Left ventricle myocardium inferior (tissue), 1 donor: ENCODE measurements around the gene SYNGR1. TPM values are rescaled to one million over a fixed set of nuclear protein-coding genes. Genes with fewer than 3 reads are reported as not detected.

ENCODE experiments used
- DNase-seq: peaks from one replicate; pipeline ENCODE4 v3.0.0-alpha.2; 2020
- H3K27ac ChIP-seq: fragments of 200-600 bp; replicated peaks from 2 replicates; pipeline ENCODE4 v1.8.0; 2021
- H3K27me3 ChIP-seq: fragments of 200-600 bp; 2 replicates; pipeline ENCODE4 v1.8.0; 2021; ENCODE audit warnings: low read depth
- H3K36me3 ChIP-seq: fragments of 200-600 bp; 2 replicates; pipeline ENCODE4 v1.8.0; 2021
- H3K4me1 ChIP-seq: fragments of 200-600 bp; 2 replicates; pipeline ENCODE4 v1.8.0; 2021
- H3K4me3 ChIP-seq: fragments of 200-600 bp; 2 replicates; pipeline ENCODE4 v1.8.0; 2021; ENCODE audit warnings: mild to moderate bottlenecking, moderate library complexity
- H3K9me3 ChIP-seq: fragments of 200-600 bp; replicated peaks from 2 replicates; pipeline ENCODE4 v1.8.0; 2021
- intact Hi-C: fragments of 100-400 bp; cut with micrococcal nuclease; formaldehyde crosslinking; loops from one replicate; pipeline ENCODE4 v1.11.0; 2022
- total RNA-seq: library from RNA; stranded (reverse); fragmentation: NEBNext Ultra II Directional; extraction: Animal tissue kit (Norgen Biotek cat#: 25700); gene quantifications from one replicate; pipeline ENCODE4 v1.2.1, GENCODE V29; 2021
- TF ChIP-seq, protein P1 (sequence below): fragments of 200-600 bp; IDR thresholded peaks from 2 replicates; pipeline ENCODE4 v1.8.0; 2021; ENCODE audit warnings: antibody characterized with exemption, mild to moderate bottlenecking, borderline replicate concordance
- donor health status: DM: no; HTN: yes; CAD: no; lungs with severe emphysema.

The SYNGR1 gene
- total RNA-seq, 1 donor from 2014 or later = 37.7 TPM

DNA sequence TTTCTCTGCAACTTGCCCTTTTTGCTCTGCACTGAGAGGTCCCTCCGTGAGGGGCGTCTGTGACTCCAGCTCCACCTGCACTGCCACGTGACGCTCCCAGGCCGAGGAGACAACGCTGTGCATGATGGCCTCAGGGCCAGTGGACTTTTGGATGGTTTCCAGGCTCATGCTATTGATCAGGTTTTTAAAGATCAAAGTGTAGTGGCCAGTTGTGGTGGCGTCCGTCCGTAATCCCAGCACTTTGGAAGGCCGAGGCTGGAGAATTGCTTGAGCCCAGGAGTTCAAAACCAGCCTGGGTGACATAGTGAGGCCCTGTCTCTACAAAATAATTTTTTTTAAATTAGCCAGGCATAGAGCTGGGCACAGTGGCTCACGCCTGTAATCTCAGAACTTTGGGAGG lies 46.4 kb upstream of the SYNGR1 start:
- no peaks in the 10 kb centered on the region for H3K9me3 ChIP-seq
- TF ChIP-seq, protein P1, sequence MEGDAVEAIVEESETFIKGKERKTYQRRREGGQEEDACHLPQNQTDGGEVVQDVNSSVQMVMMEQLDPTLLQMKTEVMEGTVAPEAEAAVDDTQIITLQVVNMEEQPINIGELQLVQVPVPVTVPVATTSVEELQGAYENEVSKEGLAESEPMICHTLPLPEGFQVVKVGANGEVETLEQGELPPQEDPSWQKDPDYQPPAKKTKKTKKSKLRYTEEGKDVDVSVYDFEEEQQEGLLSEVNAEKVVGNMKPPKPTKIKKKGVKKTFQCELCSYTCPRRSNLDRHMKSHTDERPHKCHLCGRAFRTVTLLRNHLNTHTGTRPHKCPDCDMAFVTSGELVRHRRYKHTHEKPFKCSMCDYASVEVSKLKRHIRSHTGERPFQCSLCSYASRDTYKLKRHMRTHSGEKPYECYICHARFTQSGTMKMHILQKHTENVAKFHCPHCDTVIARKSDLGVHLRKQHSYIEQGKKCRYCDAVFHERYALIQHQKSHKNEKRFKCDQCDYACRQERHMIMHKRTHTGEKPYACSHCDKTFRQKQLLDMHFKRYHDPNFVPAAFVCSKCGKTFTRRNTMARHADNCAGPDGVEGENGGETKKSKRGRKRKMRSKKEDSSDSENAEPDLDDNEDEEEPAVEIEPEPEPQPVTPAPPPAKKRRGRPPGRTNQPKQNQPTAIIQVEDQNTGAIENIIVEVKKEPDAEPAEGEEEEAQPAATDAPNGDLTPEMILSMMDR = no peak
- no peak overlapping the region for H3K4me3 ChIP-seq
- peaks cover 52% of the 10 kb centered on the region for H3K4me1 ChIP-seq
- no peak overlapping the region for H3K27ac ChIP-seq
- no peak for DNase-seq
- no peaks in the 10 kb centered on the region for H3K36me3 ChIP-seq
- intact Hi-C loops = loop anchor here (10.0 kb wide), 1 partner anchor 69 kb away; no protein-coding TSS in a partner anchor
- H3K27me3 ChIP-seq = no peaks in the 10 kb centered on the region

DNA sequence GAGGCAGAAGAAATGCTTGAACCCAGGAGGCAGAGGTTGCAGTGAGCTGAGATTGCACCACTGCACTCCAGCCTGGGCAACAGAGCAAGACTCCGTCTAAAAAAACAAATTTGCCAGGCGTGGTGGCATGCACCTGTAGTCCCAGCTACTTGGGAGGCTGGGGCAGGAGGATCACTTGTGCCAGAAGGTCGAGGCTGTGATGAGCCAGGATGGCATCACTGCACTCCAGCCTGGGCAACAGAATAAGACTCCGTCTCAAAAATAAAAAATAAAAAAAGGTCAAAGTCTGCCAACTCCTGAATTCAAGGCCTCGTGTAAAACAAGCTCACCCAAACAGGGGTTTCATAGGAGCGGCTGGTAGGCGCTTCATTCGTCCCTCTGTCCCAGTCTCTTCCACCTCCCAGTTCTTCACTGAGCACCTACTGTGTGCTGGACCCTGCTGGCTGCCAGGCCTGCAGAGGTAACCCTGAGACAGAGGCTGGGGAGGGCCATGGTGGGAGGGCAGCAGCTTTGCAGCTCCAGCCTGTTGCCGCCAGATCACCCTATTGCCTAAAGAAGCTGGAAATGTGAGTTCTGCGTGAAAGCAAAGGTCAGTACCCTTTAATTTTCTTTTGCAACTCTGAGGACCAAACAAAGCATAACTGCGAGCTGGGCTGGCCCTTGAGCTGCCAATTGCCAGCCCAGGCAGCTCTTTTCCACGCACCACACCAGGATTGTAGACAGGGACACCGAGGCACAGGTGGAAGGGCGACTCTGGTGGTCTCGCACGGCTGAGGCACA lies 45.7 kb upstream of the SYNGR1 start:
- no peaks in the 10 kb centered on the region for H3K27me3 ChIP-seq
- no peak overlapping the region for H3K27ac ChIP-seq
- H3K36me3 ChIP-seq = no peaks in the 10 kb centered on the region
- H3K4me1 ChIP-seq = peaks cover 52% of the 10 kb centered on the region
- no peaks in the 10 kb centered on the region for H3K9me3 ChIP-seq
- DNase-seq = no peak
- H3K4me3 ChIP-seq = no peak overlapping the region
- intact Hi-C loops = loop anchor here (10.0 kb wide), 1 partner anchor 69 kb away; no protein-coding TSS in a partner anchor
- TF ChIP-seq, protein P1 = no peak

DNA sequence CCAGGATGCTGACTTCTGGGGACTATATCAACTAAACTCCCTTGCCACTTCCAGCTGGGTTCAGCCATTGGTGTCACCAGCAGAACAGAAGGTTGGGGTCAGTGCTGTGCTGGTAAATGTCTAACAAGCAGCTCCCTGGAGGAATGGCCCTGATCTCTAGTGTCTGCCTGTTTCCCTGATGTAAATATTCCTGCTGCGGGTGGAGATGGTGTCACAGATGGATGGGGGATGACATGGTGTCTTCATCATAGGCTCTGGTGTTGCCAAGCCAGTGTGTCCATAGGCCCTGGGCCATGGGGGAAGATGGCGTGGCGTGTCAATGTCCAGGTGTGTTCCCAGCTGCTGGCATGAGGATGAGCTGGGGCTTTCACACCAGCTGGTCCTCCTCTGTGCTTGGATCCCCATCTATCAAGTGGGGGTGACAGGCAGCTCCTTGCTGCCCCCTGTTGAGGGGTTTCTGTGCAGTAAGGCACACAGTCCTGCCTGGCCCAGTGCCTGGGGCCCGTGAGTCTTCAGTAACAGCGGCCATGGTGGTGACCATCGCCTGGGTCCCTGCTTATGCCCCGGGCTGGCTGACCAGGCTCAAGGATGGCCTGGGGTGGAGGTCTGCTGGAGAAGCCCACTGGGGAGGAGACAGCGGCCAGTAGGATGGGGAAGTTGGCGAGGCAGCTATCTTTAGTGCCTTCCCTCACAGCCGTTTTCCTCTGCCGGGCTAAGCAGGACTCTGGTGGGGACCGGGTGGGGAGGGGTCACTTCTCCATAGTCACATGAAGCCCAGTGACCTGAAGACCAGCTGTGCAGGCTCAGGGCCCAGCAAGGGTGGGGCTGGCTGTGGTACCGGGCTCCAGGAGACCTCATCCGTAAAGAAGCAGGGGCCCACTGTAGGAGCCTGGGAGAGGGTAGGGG lies 43.1 kb upstream of the SYNGR1 start:
- H3K4me3 ChIP-seq = no peak overlapping the region
- DNase-seq = no peak
- no peak overlapping the region for H3K27ac ChIP-seq
- H3K4me1 ChIP-seq = peaks cover 52% of the 10 kb centered on the region
- no peaks in the 10 kb centered on the region for H3K27me3 ChIP-seq
- TF ChIP-seq, protein P1 = peak; percentile 58
- peaks cover 3% of the 10 kb centered on the region for H3K36me3 ChIP-seq
- intact Hi-C loops = loop anchor here (10.0 kb wide), 1 partner anchor 72 kb away; no protein-coding TSS in a partner anchor
- no peaks in the 10 kb centered on the region for H3K9me3 ChIP-seq

DNA sequence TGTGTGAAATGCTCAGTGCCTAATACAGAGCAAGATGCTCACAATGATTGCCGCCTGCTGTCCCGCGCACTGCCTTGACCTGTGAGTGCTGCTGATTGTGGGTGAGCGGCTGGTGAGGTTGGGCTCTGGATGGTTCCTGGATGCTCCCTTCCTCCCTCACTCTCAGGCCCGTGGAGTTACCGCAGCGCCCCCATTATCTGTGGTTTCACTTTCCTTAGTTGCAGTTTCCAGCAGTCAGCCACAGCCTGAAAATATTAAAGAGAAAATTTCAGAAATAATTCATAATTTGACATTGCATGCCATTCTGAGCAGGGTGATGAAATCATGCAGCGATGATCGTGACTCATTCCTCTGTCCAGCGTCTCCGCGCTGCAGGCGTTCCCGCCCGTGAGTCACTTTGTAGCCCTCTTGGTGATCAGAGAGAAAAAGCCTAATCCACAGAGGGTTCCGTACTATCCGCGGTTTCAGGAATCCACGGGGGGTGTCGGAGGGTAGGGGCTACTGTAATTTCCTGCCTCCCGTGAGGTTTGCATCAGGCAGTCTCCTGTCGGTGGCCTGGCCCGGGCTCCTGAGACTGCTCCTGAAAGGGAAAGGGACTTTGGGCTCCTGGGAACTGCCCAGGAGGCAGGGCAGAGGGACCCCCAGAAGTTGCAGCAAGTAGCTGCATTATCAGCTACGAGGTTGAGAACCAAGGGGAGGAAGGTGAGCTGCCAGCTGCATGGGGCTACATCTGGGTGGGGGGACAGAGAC lies 41.0 kb upstream of the SYNGR1 start:
- Histone ChIP-seq H3K9me3 (no peaks in the 10 kb centered on the region), H3K4me3 (peak overlapping the region; percentile 51), H3K4me1 (peaks cover 65% of the 10 kb centered on the region), H3K27ac (peak overlapping the region; percentile 67), H3K27me3 (no peaks in the 10 kb centered on the region), H3K36me3 (peaks cover 24% of the 10 kb centered on the region)
- TF ChIP-seq, protein P1 = no peak
- intact Hi-C loops = loop anchor here (10.0 kb wide), 1 partner anchor 74 kb away; no protein-coding TSS in a partner anchor
- DNase-seq = no peak
